NCI-H2107 treated with DMSO at 0.1 percent for 48 hours (cell line): Measurements from ENCODE around the gene FAHD2A.
"Not testable (repeated sequence)": the region's sequence is repeated elsewhere in the genome, so short reads cannot be mapped to it uniquely, and the experiment has no call there.

Source experiments
- DNase-seq: peaks from one replicate; lab custom pipeline; 2025; ENCODE audit not compliant: unreplicated experiment; lab: John Stamatoyannopoulos, UW

The FAHD2A gene

GRCh38 chr2:95402370-95403203 lies at the start of gene FAHD2A:
TSS of gene FAHD2A (plus strand) at chr2:95402708. CDS start at chr2:95405559, 2,851 bp downstream.
- peak; percentile 74 for DNase-seq

- no peak for DNase-seq
Measured at GRCh38 chr2:95353055-95353575, 49.4 kb upstream of the FAHD2A start.

- no peak for DNase-seq
Measured at GRCh38 chr2:95353613-95354468, 48.7 kb upstream of the FAHD2A start.

- no peak for DNase-seq
Measured at GRCh38 chr2:95354469-95354901, 48.0 kb upstream of the FAHD2A start.

- DNase-seq = no peak
Measured at GRCh38 chr2:95354925-95355324, 47.6 kb upstream of the FAHD2A start.

- not testable (repeated sequence) for DNase-seq
Measured at GRCh38 chr2:95355486-95355885, 47.0 kb upstream of the FAHD2A start.

- DNase-seq = no peak
Measured at GRCh38 chr2:95356821-95357700, 45.4 kb upstream of the FAHD2A start.

GRCh38 chr2:95357717-95358280 lies 44.7 kb upstream of the FAHD2A start:
- no peak for DNase-seq

GRCh38 chr2:95359031-95359430 lies 43.5 kb upstream of the FAHD2A start:
- no peak for DNase-seq

GRCh38 chr2:95359501-95359930 lies 43.0 kb upstream of the FAHD2A start:
- no peak for DNase-seq

- DNase-seq = no peak
Measured at GRCh38 chr2:95361216-95361980, 41.1 kb upstream of the FAHD2A start.

GRCh38 chr2:95362486-95362885 lies 40.0 kb upstream of the FAHD2A start:
- DNase-seq = no peak

GRCh38 chr2:95366514-95366913 lies 36.0 kb upstream of the FAHD2A start:
- DNase-seq = no peak

GRCh38 chr2:95372216-95372829 lies 30.2 kb upstream of the FAHD2A start:
- no peak for DNase-seq

GRCh38 chr2:95372845-95373244 lies 29.7 kb upstream of the FAHD2A start:
- no peak for DNase-seq

- DNase-seq = no peak
Measured at GRCh38 chr2:95374029-95374428, 28.5 kb upstream of the FAHD2A start.

- DNase-seq = no peak
Measured at GRCh38 chr2:95374451-95374920, 28.0 kb upstream of the FAHD2A start.

GRCh38 chr2:95374921-95375471 lies 27.5 kb upstream of the FAHD2A start:
- no peak for DNase-seq
